Smooth muscle cell (in vitro differentiated cells): ENCODE measurements around the gene SCD. TPM values are rescaled to one million over a fixed set of nuclear protein-coding genes. Genes with fewer than 3 reads are reported as not detected.

Experiments
- DNase-seq: peaks from one replicate; lab custom pipeline; 2025; ENCODE audit not compliant: unreplicated experiment; lab: John Stamatoyannopoulos, UW
- H2AFZ ChIP-seq: fragments of 200-600 bp; sonication (generic); 2 replicates; pipeline ENCODE4 v1.6.0; 2016; ENCODE audit warnings: antibody characterized with exemption, low read depth, mild to moderate bottlenecking
- H3F3A ChIP-seq: fragments of 200-600 bp; sonication (generic); 2 replicates; pipeline ENCODE4 v1.6.0; 2017; ENCODE audit warnings: antibody characterized with exemption, low read depth
- H3K27ac ChIP-seq: fragments of 200-600 bp; sonication (generic); 2 replicates; pipeline ENCODE4 v1.5.1; 2016; ENCODE audit warnings: low read depth, mild to moderate bottlenecking
- H3K27me3 ChIP-seq: fragments of 200-600 bp; sonication (generic); 2 replicates; pipeline ENCODE4 v1.6.1; 2016; ENCODE audit warnings: low read depth, mild to moderate bottlenecking
- H3K36me3 ChIP-seq: fragments of 200-600 bp; sonication (generic); 2 replicates; pipeline ENCODE4 v1.5.1; 2016; ENCODE audit warnings: low read depth
- H3K4me1 ChIP-seq: fragments of 200-600 bp; sonication (generic); 2 replicates; pipeline ENCODE4 v1.5.1; 2016; ENCODE audit warnings: low read depth
- H3K4me2 ChIP-seq: fragments of 200-600 bp; sonication (generic); 2 replicates; pipeline ENCODE4 v1.6.0; 2016; ENCODE audit warnings: mild to moderate bottlenecking
- H3K4me3 ChIP-seq: fragments of 200-600 bp; sonication (generic); 2 replicates; pipeline ENCODE4 v1.5.1; 2016; ENCODE audit warnings: mild to moderate bottlenecking
- H3K79me2 ChIP-seq: fragments of 200-600 bp; sonication (generic); 2 replicates; pipeline ENCODE4 v1.6.0; 2016; ENCODE audit warnings: low read depth, mild to moderate bottlenecking
- H3K9ac ChIP-seq: fragments of 200-600 bp; sonication (generic); 2 replicates; pipeline ENCODE4 v1.6.0; 2016; ENCODE audit warnings: low read depth
- H3K9me3 ChIP-seq: fragments of 200-600 bp; sonication (generic); replicated peaks from 2 replicates; pipeline ENCODE4 v1.5.1; 2016; ENCODE audit warnings: low read depth
- H4K20me1 ChIP-seq: fragments of 200-600 bp; sonication (generic); 2 replicates; pipeline ENCODE4 v1.6.0; 2016; ENCODE audit warnings: low read depth
- WGBS: methylation state at CpG from one replicate; pipeline ENCODE4 v1.1.7; 2016; ENCODE audit warnings: low lambda C conversion rate; 5-methylcytosine and 5-hydroxymethylcytosine counted together
- polyA plus RNA-seq: library from polyadenylated mRNA; unstranded; fragments of >200 nt; fragmentation: Nextera tagmentation; extraction: Ambion mirVana; gene quantifications from 2 replicates; pipeline ENCODE4 v1.2.1, GENCODE V29; 2016
- total RNA-seq: library from RNA; depleted of rRNA; stranded (reverse); fragments of >200 nt; gene quantifications from 2 replicates; pipeline ENCODE4 v1.2.3, GENCODE V29; 2014
- TF ChIP-seq, protein P1 (sequence below): fragments of 200-600 bp; sonication (generic); IDR thresholded peaks from 2 replicates; pipeline ENCODE4 v1.5.1; 2017; ENCODE audit warnings: borderline replicate concordance, mild to moderate bottlenecking, antibody characterized with exemption; ENCODE audit not compliant: insufficient read depth, poor library complexity, severe bottlenecking

The SCD gene
- total and polyA plus RNA-seq, 2 experiments from 2014 or later, result 183 to 306 TPM

DNA sequence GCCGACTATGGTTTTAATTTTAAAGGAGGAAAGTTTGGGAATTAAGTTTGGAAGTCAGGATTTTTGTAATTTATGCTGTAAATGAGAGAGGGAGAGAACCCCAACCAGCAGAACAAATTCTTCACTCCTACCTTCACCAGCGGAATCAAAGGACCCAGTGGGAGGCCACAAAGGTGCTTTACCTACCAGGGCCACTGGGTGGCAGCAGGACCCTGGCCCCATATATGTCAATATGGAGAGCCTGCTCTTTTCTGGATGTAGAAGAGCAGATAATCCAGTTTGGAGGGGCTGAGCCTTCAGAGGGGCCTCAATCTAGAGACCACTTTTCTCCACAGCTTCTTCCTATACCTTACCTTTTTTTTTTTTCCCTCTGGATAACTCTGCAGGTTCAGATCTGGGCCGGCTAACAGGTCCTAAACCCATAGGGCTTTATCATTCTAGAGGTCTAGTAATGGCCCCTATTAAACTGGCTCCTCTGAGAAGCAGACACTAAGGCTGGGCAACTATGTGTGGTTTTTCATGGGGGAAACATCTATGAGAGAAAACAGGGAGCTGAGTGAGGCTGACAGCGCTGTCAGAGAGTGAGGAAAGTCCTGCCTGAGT lies 8.5 kb upstream of the SCD start:
- Histone ChIP-seq H3K9ac (no peak overlapping the region), H4K20me1 (no peaks in the 10 kb centered on the region), H3K79me2 (no peaks in the 10 kb centered on the region), H3K4me2 (no peak overlapping the region), H3K4me3 (no peak overlapping the region), H3K4me1 (peaks cover 5% of the 10 kb centered on the region), H3K9me3 (no peaks in the 10 kb centered on the region), H3F3A (no peaks in the 10 kb centered on the region), H2AFZ (no peak overlapping the region), H3K27me3 (peaks cover 11% of the 10 kb centered on the region), H3K27ac (no peak overlapping the region), H3K36me3 (no peaks in the 10 kb centered on the region)
- peak; percentile 13 for DNase-seq
- TF ChIP-seq, protein P1, sequence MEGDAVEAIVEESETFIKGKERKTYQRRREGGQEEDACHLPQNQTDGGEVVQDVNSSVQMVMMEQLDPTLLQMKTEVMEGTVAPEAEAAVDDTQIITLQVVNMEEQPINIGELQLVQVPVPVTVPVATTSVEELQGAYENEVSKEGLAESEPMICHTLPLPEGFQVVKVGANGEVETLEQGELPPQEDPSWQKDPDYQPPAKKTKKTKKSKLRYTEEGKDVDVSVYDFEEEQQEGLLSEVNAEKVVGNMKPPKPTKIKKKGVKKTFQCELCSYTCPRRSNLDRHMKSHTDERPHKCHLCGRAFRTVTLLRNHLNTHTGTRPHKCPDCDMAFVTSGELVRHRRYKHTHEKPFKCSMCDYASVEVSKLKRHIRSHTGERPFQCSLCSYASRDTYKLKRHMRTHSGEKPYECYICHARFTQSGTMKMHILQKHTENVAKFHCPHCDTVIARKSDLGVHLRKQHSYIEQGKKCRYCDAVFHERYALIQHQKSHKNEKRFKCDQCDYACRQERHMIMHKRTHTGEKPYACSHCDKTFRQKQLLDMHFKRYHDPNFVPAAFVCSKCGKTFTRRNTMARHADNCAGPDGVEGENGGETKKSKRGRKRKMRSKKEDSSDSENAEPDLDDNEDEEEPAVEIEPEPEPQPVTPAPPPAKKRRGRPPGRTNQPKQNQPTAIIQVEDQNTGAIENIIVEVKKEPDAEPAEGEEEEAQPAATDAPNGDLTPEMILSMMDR, result peak; percentile 86
- WGBS, result 46% methylated on average over 4 of the region's 4 CpGs

DNA sequence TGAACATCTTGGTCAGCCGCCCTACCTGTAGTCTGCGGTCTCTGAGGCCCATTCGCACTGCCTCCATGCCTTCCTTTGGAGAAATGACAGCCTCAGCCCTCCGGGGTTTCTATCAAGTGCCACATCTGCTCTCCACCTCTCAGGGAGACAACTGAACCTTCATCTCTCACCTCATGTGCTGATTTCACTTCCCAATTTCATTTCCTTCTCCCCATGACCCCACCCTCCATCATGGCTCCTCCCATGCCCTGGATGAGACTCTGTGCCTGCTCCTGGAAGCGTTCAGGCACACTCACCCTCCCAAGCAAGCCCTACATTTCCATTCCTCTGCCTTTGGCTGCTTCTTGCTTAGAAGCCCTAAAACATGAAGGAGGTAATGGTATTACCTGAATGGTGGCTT lies 7.8 kb upstream of the SCD start:
- no peaks in the 10 kb centered on the region for H3K79me2 ChIP-seq
- DNase-seq, result no peak
- H3K27ac ChIP-seq, result no peak overlapping the region
- no peak overlapping the region for H2AFZ ChIP-seq
- no peaks in the 10 kb centered on the region for H3F3A ChIP-seq
- TF ChIP-seq, protein P1, result no peak
- no peak overlapping the region for H3K9ac ChIP-seq
- peaks cover 5% of the 10 kb centered on the region for H3K4me1 ChIP-seq
- H3K27me3 ChIP-seq, result peaks cover 8% of the 10 kb centered on the region
- H3K4me3 ChIP-seq, result no peak overlapping the region
- WGBS, result 71% methylated on average over 5 of the region's 5 CpGs
- H3K36me3 ChIP-seq, result no peaks in the 10 kb centered on the region
- H3K4me2 ChIP-seq, result no peak overlapping the region
- no peaks in the 10 kb centered on the region for H3K9me3 ChIP-seq
- H4K20me1 ChIP-seq, result no peaks in the 10 kb centered on the region

DNA sequence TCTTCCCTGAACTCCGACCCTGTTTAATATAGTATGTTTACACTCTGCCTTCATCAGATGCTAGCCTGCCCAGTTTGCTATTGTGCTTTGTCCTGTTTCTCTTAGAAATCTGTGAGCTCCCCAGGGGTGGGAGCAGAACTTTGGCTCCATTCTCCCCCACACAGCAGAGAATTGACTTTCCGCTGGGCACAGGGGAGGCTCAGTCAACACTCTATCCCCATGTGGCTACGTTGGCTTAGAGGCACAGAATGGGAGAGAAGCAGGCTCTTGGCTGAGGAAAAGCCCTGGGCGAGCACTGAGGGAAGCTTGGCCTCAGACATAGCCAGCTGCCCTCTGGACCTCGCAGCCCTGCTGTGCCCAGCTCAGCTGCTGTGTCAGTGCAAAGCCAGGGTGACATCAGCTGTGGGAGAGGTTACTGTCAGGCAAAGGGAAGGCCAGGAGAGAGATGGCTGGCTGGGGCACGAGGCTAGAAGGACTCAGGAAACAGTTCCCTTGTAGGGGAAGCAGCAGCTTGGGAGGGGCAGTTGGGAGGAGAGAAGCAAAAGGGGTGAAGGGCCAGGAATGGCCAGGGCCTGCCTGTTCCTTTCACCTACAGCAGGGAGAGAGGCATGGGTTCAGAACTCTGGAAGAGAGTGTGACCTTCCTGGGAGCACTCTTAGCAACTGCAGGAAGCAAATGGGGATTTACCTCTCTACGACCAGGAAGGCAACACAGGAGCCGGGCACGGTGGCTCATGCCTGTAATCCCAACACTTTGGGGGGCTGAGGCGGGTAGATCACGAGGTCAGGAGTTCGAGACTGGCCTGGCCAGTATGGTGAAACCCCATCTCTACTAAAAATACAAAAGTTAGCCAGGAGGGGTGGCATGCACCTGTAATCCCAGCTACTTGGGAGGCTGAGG lies 5.8 kb upstream of the SCD start:
- Histone ChIP-seq H3K4me2 (no peak overlapping the region), H3K9me3 (no peaks in the 10 kb centered on the region), H3K4me1 (peaks cover 16% of the 10 kb centered on the region), H3K4me3 (no peak overlapping the region), H3K9ac (no peak overlapping the region), H3K27me3 (no peaks in the 10 kb centered on the region), H2AFZ (peak overlapping the region; percentile 63), H3F3A (peaks cover 4% of the 10 kb centered on the region), H4K20me1 (no peaks in the 10 kb centered on the region), H3K27ac (no peak overlapping the region), H3K36me3 (no peaks in the 10 kb centered on the region), H3K79me2 (no peaks in the 10 kb centered on the region)
- 78% methylated on average over 12 of the region's 12 CpGs for WGBS
- TF ChIP-seq, protein P1, result no peak
- DNase-seq, result no peak
